HTERT RPE-1 (cell line): ENCODE data around the gene SP8.
"Not testable (repeated sequence)": the region's sequence is repeated elsewhere in the genome, so short reads cannot be mapped to it uniquely, and the experiment has no call there.

Experiments used
- in situ Hi-C: fragments of 300-500 bp; cut with MboI; formaldehyde crosslinking; loops from 4 replicates; pipeline ENCODE4 v1.14.3; 2020; ENCODE audit warnings: low sequenced_read_pairs

Gene SP8

GRCh38 chr7:20786779-20787659 lies at the start of gene SP8:
Gene SP8, minus strand, starts transcription at chr7:20786886. Its CDS starts 88 bp downstream, at chr7:20786798.
- in situ Hi-C loops: no loop called here

DNA sequence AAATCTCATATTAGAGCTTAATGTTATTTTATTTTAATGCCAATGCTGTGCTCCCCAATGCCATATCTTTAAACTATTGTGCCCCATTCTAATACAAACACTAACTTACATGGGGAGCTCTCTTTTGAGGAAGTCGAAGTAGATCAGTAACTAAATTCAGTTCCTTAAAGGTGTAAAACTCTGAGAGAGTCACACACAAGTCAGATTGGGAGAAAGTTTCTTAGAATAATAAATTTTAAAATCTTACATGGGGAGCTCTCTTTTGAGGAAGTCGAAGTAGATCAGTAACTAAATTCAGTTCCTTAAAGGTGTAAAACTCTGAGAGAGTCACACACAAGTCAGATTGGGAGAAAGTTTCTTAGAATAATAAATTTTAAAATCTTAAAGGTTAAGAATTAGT lies 49.7 kb upstream of the SP8 start:
- in situ Hi-C loops: not testable (repeated sequence)

- in situ Hi-C loops: no loop called here
Measured at GRCh38 chr7:20835111-20835750, 48.5 kb upstream of the SP8 start.

DNA sequence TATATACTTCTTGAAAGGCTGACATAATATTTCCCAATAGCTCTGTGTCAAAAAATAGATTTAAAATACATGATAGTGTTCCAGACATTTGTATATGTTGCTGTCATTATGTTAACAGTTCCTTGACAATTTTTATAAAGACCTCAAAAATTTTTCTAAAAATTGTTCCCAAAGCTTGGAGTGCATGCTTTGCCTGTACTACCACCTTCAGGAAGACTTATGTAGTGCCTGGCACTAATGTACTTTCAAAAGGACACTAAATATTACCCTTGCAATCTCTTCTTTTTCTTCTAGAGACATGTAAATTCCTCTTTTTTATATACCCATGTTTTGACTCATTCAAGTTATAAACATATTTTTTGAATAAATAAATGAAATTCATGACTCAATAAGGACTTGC lies 48.0 kb upstream of the SP8 start:
- in situ Hi-C loops: no loop called here

GRCh38 chr7:20831956-20832355 lies 45.3 kb upstream of the SP8 start:
- in situ Hi-C loops: no loop called here

- in situ Hi-C loops: no loop called here
Measured at GRCh38 chr7:20831451-20831850, 44.8 kb upstream of the SP8 start.

DNA sequence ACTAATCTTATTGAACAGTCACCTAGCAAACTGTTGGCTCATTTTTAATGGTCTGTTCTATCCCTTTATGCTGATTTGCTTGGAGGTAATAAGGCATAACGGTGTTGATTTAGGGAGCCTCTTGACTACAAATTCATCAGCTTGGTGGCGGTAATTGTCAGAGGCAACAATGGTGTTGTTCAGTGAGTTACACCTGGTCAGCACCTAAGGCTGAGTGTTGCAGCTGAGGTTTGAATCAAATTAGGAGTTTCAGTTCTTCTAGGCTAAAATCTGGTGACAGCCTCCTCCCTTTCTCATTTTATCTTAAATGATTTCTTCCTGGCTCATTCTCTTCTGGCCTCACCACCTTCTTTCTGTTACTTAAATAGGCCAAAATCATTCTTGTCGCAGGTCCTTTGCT lies 42.3 kb upstream of the SP8 start:
- in situ Hi-C loops: no loop called here

DNA sequence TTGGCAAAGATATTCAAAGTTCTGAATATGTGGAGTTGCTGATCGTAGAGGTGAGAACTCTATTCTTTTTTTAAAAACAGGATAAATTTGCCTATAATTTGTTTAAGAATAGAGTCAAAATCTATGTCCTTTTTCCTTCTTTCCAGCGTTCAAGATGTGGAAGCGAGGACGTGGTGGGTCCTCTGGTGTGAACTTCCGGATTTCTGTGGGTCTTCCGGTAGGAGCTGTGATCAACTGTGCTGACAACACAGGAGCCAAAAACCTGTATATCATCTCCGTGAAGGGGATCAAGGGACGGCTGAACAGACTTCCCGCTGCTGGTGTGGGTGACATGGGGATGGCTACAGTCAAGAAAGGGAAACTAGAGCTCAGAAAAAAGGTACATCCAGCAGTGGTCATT lies 40.5 kb upstream of the SP8 start:
- in situ Hi-C loops: no loop called here

DNA sequence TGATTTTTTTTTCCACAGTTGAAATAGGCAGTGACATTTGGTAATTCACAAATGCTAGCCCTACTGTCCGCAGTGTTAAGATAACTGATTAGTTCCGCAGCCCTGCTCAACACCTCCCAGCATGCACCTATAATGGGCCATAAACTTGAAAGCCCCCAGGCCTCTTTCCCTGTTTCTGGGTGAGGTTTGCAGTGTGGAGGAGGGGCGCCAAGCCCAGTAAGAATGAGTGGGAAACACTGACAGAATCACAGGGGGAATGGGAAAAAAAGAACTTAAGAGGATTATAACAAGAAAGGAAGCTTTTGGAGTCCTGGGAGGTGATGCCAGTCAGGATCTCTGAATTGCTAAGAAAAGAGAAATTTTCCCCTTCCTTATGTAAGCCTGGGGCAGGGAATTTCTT lies 39.6 kb upstream of the SP8 start:
- in situ Hi-C loops: no loop called here

DNA sequence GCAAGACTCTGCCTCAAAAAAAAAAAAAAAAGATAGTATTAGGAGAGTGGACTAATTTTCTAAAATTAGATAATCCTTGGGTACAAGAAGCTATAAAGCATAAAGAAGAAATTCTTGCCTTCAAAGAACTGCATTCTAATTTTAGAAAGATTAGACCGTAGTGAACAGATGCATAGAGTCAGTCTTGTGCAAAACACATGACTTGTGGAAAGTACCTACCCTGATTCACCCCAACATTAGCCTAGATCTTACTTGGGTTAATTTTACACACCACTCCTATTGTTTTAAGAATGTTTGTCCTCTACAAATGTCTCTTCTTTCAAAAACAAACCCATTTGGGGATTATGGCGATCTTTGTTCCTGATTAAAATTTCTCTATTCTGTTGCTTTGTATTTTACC lies 38.9 kb upstream of the SP8 start:
- in situ Hi-C loops: no loop called here

DNA sequence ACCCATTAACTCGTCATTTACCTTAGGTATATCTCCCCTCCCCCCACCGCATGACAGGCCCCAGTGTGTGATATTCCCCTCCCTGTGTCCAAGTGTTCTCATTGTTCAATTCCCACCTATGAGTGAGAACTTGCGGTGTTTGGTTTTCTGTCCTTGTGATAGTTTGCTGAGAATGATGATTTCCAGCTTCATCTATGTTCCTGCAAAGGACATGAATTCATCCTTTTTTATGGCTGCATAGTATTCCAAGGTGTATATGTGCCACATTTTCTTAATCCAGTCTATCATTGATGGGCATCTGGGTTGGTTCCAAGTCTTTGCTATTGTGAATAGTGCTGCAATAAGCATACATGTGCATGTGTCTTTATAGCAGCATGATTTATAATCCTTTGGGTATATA lies 34.7 kb upstream of the SP8 start:
- in situ Hi-C loops: not testable (repeated sequence)

DNA sequence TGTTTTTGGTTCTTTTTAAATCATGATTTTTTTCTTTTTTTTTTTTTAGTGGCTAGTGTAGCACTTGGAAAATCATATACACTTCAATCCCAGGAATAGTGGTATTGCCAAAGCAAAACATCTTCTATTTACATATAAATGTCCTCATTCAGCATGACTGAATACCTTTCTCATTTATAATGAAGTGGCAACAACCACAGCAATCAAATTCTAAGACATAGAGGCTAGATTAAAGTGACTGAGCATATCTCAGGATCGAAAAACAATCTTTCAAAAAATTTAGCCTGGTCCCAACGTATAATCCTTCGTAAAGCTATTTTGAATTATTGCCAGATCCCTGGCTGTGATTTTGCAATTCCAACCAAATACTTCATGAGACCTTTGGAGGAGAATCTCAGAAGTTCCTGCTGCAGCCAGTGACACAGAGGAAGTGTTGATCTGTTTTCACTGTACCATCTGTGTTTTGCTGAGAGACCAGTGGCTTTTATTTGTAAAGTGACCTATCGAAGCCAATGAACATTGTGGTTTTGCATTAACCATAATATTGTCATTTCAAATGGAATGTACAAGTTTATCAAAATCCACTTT lies 29.8 kb upstream of the SP8 start:
- in situ Hi-C loops: no loop called here

GRCh38 chr7:20804345-20804744 lies 17.7 kb upstream of the SP8 start:
- in situ Hi-C loops: no loop called here

GRCh38 chr7:20799566-20800366 lies 13.1 kb upstream of the SP8 start:
- in situ Hi-C loops: no loop called here

GRCh38 chr7:20798694-20799121 lies 12.0 kb upstream of the SP8 start:
- in situ Hi-C loops: no loop called here

- in situ Hi-C loops: no loop called here
Measured at GRCh38 chr7:20798081-20798693, 11.5 kb upstream of the SP8 start.

DNA sequence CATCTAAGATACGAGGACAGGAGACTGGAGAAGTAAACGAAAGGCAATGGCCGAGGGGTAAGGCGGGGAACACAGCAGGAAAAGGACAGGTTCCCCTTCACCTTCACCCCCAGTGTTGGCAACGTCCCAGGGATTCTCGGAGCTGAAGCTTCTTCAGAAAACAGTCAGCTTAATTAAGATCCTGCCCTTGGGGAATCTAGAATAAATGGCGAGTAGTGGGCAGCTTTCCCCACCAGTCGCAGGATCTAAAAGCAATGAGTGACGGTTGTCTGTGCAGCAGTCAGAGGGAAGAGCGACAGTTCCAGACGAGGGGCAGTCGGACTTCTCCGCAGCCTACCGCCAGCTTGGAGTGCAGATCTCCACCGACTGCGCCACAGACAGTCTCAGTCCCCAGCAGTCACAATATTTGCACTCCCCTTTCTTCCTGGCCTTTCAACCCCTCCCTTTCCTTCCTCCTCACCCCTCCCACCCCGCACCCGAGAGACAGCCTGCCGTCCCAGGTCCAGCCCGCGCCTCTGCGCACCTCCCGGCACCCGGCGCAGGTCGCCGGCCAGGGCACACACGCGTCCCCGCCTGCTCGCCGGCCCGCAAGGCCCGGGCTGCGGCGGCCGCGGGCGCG lies 10.9 kb upstream of the SP8 start:
- in situ Hi-C loops: no loop called here

- in situ Hi-C loops: no loop called here
Measured at GRCh38 chr7:20797042-20797461, 10.4 kb upstream of the SP8 start.

- in situ Hi-C loops: no loop called here
Measured at GRCh38 chr7:20796500-20796899, 9.8 kb upstream of the SP8 start.

- in situ Hi-C loops: no loop called here
Measured at GRCh38 chr7:20795881-20796280, 9.2 kb upstream of the SP8 start.
